H9 (cell line): ENCODE measurements around the gene SFRP2. TPM values are rescaled to one million over a fixed set of nuclear protein-coding genes. Genes with fewer than 3 reads are reported as not detected.

ENCODE experiments used
- DNase-seq: peaks from one replicate; pipeline ENCODE4 v3.0.0-alpha.2; 2017
- H2AFZ ChIP-seq: one replicate; pipeline ENCODE4 v1.6.1; 2013; ENCODE audit warnings: mild to moderate bottlenecking, low read length, control low read depth, moderate library complexity
- H2AK5ac ChIP-seq: 2 replicates; pipeline ENCODE4 v1.6.1; 2013; ENCODE audit warnings: low read length, control low read depth, mixed read lengths; ENCODE audit not compliant: insufficient read length
- H2BK120ac ChIP-seq: one replicate; pipeline ENCODE4 v1.6.1; 2013; ENCODE audit warnings: low read depth, mild to moderate bottlenecking, low read length, control low read depth, inconsistent platforms; ENCODE audit not compliant: poor library complexity, severe bottlenecking
- H2BK12ac ChIP-seq: 2 replicates; pipeline ENCODE4 v1.6.1; 2013; ENCODE audit warnings: low read length, control low read depth, mixed read lengths, low read depth; ENCODE audit not compliant: insufficient read length
- H2BK15ac ChIP-seq: 2 replicates; pipeline ENCODE4 v1.6.1; 2013; ENCODE audit warnings: low read depth, low read length, control low read depth
- H2BK20ac ChIP-seq: one replicate; pipeline ENCODE4 v1.6.1; 2013; ENCODE audit warnings: low read depth, mild to moderate bottlenecking, low read length, control low read depth, inconsistent platforms; ENCODE audit not compliant: poor library complexity, severe bottlenecking
- H2BK5ac ChIP-seq: 2 replicates; pipeline ENCODE4 v1.6.1; 2013; ENCODE audit warnings: low read length, control low read depth, mixed read lengths; ENCODE audit not compliant: insufficient read length
- H3K14ac ChIP-seq: 2 replicates; pipeline ENCODE4 v1.6.1; 2013; ENCODE audit warnings: low read length, control low read depth; ENCODE audit not compliant: insufficient read depth
- H3K18ac ChIP-seq: 2 replicates; pipeline ENCODE4 v1.6.1; 2013; ENCODE audit warnings: low read depth, mild to moderate bottlenecking, mixed read lengths, low read length, control low read depth; ENCODE audit not compliant: insufficient read length
- H3K23ac ChIP-seq: 2 replicates; pipeline ENCODE4 v1.6.1; 2013; ENCODE audit warnings: low read length, control low read depth, mixed read lengths, low read depth; ENCODE audit not compliant: insufficient read length
- H3K23me2 ChIP-seq: 2 replicates; pipeline ENCODE4 v1.6.1; 2013; ENCODE audit warnings: low read depth, mild to moderate bottlenecking, mixed read lengths, low read length, control low read depth; ENCODE audit not compliant: insufficient read length, poor library complexity, severe bottlenecking
- H3K27ac ChIP-seq: 2 replicates; pipeline ENCODE4 v1.5.1; 2013; ENCODE audit warnings: low read length, control low read depth, mixed read lengths, low read depth; ENCODE audit not compliant: insufficient read length
- H3K27me3 ChIP-seq: 2 replicates; pipeline ENCODE4 v1.6.1; 2013; ENCODE audit warnings: low read length, control low read depth, inconsistent platforms; ENCODE audit not compliant: insufficient read depth
- H3K4ac ChIP-seq: 2 replicates; pipeline ENCODE4 v1.6.1; 2013; ENCODE audit warnings: low read depth, mild to moderate bottlenecking, control low read depth, inconsistent platforms, low read length, moderate library complexity
- H3K4me1 ChIP-seq: 2 replicates; pipeline ENCODE4 v1.6.1; 2013; ENCODE audit warnings: low read length, control low read depth, inconsistent platforms; ENCODE audit not compliant: insufficient read depth
- H3K4me2 ChIP-seq: 2 replicates; pipeline ENCODE4 v1.6.1; 2013; ENCODE audit warnings: low read length, control low read depth, mixed read lengths; ENCODE audit not compliant: insufficient read length, insufficient read depth
- H3K56ac ChIP-seq: 2 replicates; pipeline ENCODE4 v1.6.1; 2013; ENCODE audit warnings: low read depth, mild to moderate bottlenecking, mixed read lengths, low read length, control low read depth; ENCODE audit not compliant: insufficient read length
- H3K79me1 ChIP-seq: 2 replicates; pipeline ENCODE4 v1.6.1; 2013; ENCODE audit warnings: low read depth, mild to moderate bottlenecking, moderate library complexity, low read length, control low read depth, inconsistent platforms; ENCODE audit not compliant: insufficient read depth, poor library complexity, severe bottlenecking
- H3K79me2 ChIP-seq: 2 replicates; pipeline ENCODE4 v1.6.1; 2013; ENCODE audit warnings: low read length, control low read depth, inconsistent platforms; ENCODE audit not compliant: insufficient read depth
- H3K9ac ChIP-seq: 2 replicates; pipeline ENCODE4 v1.6.1; 2013; ENCODE audit warnings: low read length, control low read depth, mixed read lengths; ENCODE audit not compliant: insufficient read length; ENCODE audit errors: extremely low read depth
- H3K9me3 ChIP-seq: one replicate; pipeline ENCODE4 v1.6.1; 2013; ENCODE audit warnings: low read depth, low read length, inconsistent platforms; ENCODE audit not compliant: control insufficient read depth
- H3T11ph ChIP-seq: one replicate; pipeline ENCODE4 v1.6.1; 2013; ENCODE audit warnings: mild to moderate bottlenecking, low read length, control low read depth, inconsistent platforms
- H4K20me1 ChIP-seq: one replicate; pipeline ENCODE4 v1.6.1; 2013; ENCODE audit not compliant: control insufficient read depth, insufficient read length, insufficient read depth
- H4K5ac ChIP-seq: 2 replicates; pipeline ENCODE4 v1.6.1; 2013; ENCODE audit warnings: low read depth, mild to moderate bottlenecking, mixed read lengths, low read length, control low read depth; ENCODE audit not compliant: insufficient read length
- H4K8ac ChIP-seq: replicated peaks from 2 replicates; pipeline ENCODE4 v1.6.1; 2013; ENCODE audit warnings: low read length, control low read depth, mixed read lengths, low read depth; ENCODE audit not compliant: insufficient read length
- H4K91ac ChIP-seq: 2 replicates; pipeline ENCODE4 v1.6.1; 2013; ENCODE audit warnings: low read depth, mild to moderate bottlenecking, moderate library complexity, mixed read lengths, low read length, control low read depth; ENCODE audit not compliant: insufficient read length
- H3K27ac Mint-ChIP-seq, 3 experiments: 2 replicates in 2 of 3; 3 replicates in 1 of 3; pipeline ENCODE4 v1.8.0; 2020 to 2021; ENCODE audit warnings: mixed read lengths in 3 of 3, mild to moderate bottlenecking in 1 of 3, moderate library complexity in 1 of 3
- H3K27me3 Mint-ChIP-seq: 2 replicates; pipeline ENCODE4 v1.8.0; 2021; ENCODE audit warnings: low read depth, mild to moderate bottlenecking, moderate library complexity, mixed read lengths
- H3K36me3 Mint-ChIP-seq, 3 experiments: 2 replicates in 2 of 3; 3 replicates in 1 of 3; pipeline ENCODE4 v1.8.0; 2020 to 2021; ENCODE audit warnings: low read depth in 3 of 3, mixed read lengths in 3 of 3; ENCODE audit not compliant: insufficient read depth in 1 of 3
- H3K4me1 Mint-ChIP-seq, 2 experiments: 2 replicates each; pipeline ENCODE4 v1.8.0; 2020; ENCODE audit warnings: mixed read lengths in 2 of 2
- H3K4me3 Mint-ChIP-seq, 2 experiments: 2 replicates in 1 of 2; 3 replicates in 1 of 2; pipeline ENCODE4 v1.8.0; 2020 to 2021; ENCODE audit warnings: mild to moderate bottlenecking in 2 of 2, mixed read lengths in 2 of 2, moderate library complexity in 1 of 2
- H3K9me3 Mint-ChIP-seq, 2 experiments: 2 replicates in 1 of 2; 3 replicates in 1 of 2; pipeline ENCODE4 v1.8.0; 2020; ENCODE audit warnings: mild to moderate bottlenecking in 2 of 2, mixed read lengths in 2 of 2, moderate library complexity in 1 of 2
- CTCF ChIP-seq: fragments of 200-600 bp; sonication (generic); conservative IDR thresholded peaks from 3 replicates; pipeline ENCODE4 v1.8.0; 2021; ENCODE audit warnings: antibody characterized with exemption, mild to moderate bottlenecking
- WGBS: extraction: QIAGEN DNeasy Blood & Tissue Kit; methylation state at CpG from one replicate; pipeline ENCODE4 v1.1.7; 2013; ENCODE audit warnings: missing lambda C conversion rate, low lambda C conversion rate, mixed read lengths; ENCODE audit not compliant: insufficient read length; ENCODE audit errors: extremely low coverage; 5-methylcytosine and 5-hydroxymethylcytosine counted together
- total RNA-seq: library from RNA; stranded (reverse); gene quantifications from 2 replicates; pipeline ENCODE4 v1.2.1, GENCODE V29; 2021

SFRP2 gene
- total RNA-seq, 1 experiment from 2014 or later: 156 TPM

- H3K4me3 Mint-ChIP-seq: no peak overlapping the region
Observed at GRCh38 chr4:153831245-153831644, 42.4 kb upstream of the SFRP2 start.

More at GRCh38 chr4:153831245-153831644, 42.4 kb upstream of the SFRP2 start:
- Histone ChIP-seq H3K9me3 (no peaks in the 10 kb centered on the region), H2BK20ac (no peak overlapping the region), H4K5ac (no peak overlapping the region), H2BK15ac (no peak overlapping the region), H4K91ac (no peak overlapping the region), H3K79me1 (no peaks in the 10 kb centered on the region), H3K27me3 (no peaks in the 10 kb centered on the region), H3K18ac (no peak overlapping the region), H3K14ac (no peak overlapping the region), H2AFZ (no peak overlapping the region), H3K4me1 (no peaks in the 10 kb centered on the region; the same call in 1 of the 2 replicates), H3K9ac (no peak overlapping the region), H2BK5ac (no peak overlapping the region), H3T11ph (no peak overlapping the region), H2BK12ac (no peak overlapping the region), H4K20me1 (no peaks in the 10 kb centered on the region), H2AK5ac (no peak overlapping the region), H3K27ac (no peak overlapping the region), H3K4me2 (no peak overlapping the region), H3K56ac (no peak overlapping the region), H3K79me2 (no peaks in the 10 kb centered on the region), H4K8ac (no peak overlapping the region), H3K23ac (no peak overlapping the region), H2BK120ac (no peak overlapping the region), H3K4ac (no peak overlapping the region), H3K23me2 (no peaks in the 10 kb centered on the region)
- no CpG with 5 or more reads among the region's 1 CpG for WGBS
- no peak overlapping the region for H3K27ac Mint-ChIP-seq
- DNase-seq: no peak
- TF ChIP-seq CTCF: no peak
- H3K27me3 Mint-ChIP-seq: no peaks in the 10 kb centered on the region
- peaks cover 0 to 5% of the 10 kb centered on the region in 2 experiments; a peak in 3 of 5 replicates for H3K9me3 Mint-ChIP-seq
- H3K4me1 Mint-ChIP-seq: peaks cover 11 to 12% of the 10 kb centered on the region in 2 experiments
- no peaks in the 10 kb centered on the region for H3K36me3 Mint-ChIP-seq
